Mucosa of stomach (tissue), 1 donor: ENCODE data around the gene SLC25A26.
"Not testable (repeated sequence)": the region's sequence is repeated elsewhere in the genome, so short reads cannot be mapped to it uniquely, and the experiment has no call there.

Experiments
- H3K27me3 ChIP-seq: one replicate; pipeline ENCODE4 v1.7.0; 2013; ENCODE audit warnings: mild to moderate bottlenecking, low read length; ENCODE audit not compliant: control insufficient read depth, insufficient read depth
- H3K36me3 ChIP-seq: one replicate; pipeline ENCODE4 v1.7.0; 2013; ENCODE audit warnings: low read length; ENCODE audit not compliant: control insufficient read depth, insufficient read depth
- H3K4me1 ChIP-seq: one replicate; pipeline ENCODE4 v1.7.0; 2013; ENCODE audit warnings: mild to moderate bottlenecking, low read length; ENCODE audit not compliant: control insufficient read depth, insufficient read depth
- H3K4me3 ChIP-seq: one replicate; pipeline ENCODE4 v1.7.0; 2013; ENCODE audit warnings: low read length
- H3K9ac ChIP-seq: one replicate; pipeline ENCODE4 v1.7.0; 2013; ENCODE audit warnings: mild to moderate bottlenecking, low read length, moderate library complexity
- H3K9me3 ChIP-seq: one replicate; pipeline ENCODE4 v1.7.0; 2013; ENCODE audit warnings: mild to moderate bottlenecking, low read length, moderate library complexity; ENCODE audit not compliant: control insufficient read depth
- donor health status: Pancreatic carcinoma.

SLC25A26 gene

GRCh38 chr3:66306086-66306485, 85.3 kb downstream of the SLC25A26 start:
- H3K27me3 ChIP-seq, result not testable (repeated sequence)

GRCh38 chr3:66306991-66307390, 86.2 kb downstream of the SLC25A26 start:
- not testable (repeated sequence) for H3K9ac ChIP-seq, H3K27me3 ChIP-seq, H3K36me3 ChIP-seq, H3K9me3 ChIP-seq, H3K4me1 ChIP-seq, H3K4me3 ChIP-seq

More at GRCh38 chr3:66306086-66306485, 85.3 kb downstream of the SLC25A26 start:
- not testable (repeated sequence) for H3K36me3 ChIP-seq, H3K4me1 ChIP-seq, H3K4me3 ChIP-seq, H3K9me3 ChIP-seq, H3K9ac ChIP-seq

GRCh38 chr3:66312039-66312438, 91.2 kb downstream of the SLC25A26 start:
- Histone ChIP-seq H3K4me3 (no peak overlapping the region), H3K9ac (no peak overlapping the region), H3K4me1 (no peaks in the 10 kb centered on the region), H3K27me3 (no peaks in the 10 kb centered on the region), H3K36me3 (no peaks in the 10 kb centered on the region), H3K9me3 (no peaks in the 10 kb centered on the region)

GRCh38 chr3:66314455-66314854, 93.7 kb downstream of the SLC25A26 start:
- H3K9me3 ChIP-seq, result no peaks in the 10 kb centered on the region
- no peaks in the 10 kb centered on the region for H3K36me3 ChIP-seq
- H3K4me1 ChIP-seq, result no peaks in the 10 kb centered on the region
- no peaks in the 10 kb centered on the region for H3K27me3 ChIP-seq
- H3K4me3 ChIP-seq, result no peak overlapping the region
- no peak overlapping the region for H3K9ac ChIP-seq

GRCh38 chr3:66317750-66318376, 97.1 kb downstream of the SLC25A26 start:
- H3K9me3 ChIP-seq, result no peaks in the 10 kb centered on the region
- H3K36me3 ChIP-seq, result no peaks in the 10 kb centered on the region
- no peak overlapping the region for H3K9ac ChIP-seq
- H3K4me1 ChIP-seq, result no peaks in the 10 kb centered on the region
- H3K27me3 ChIP-seq, result no peaks in the 10 kb centered on the region
- no peak overlapping the region for H3K4me3 ChIP-seq

- Histone ChIP-seq H3K27me3 (no peaks in the 10 kb centered on the region), H3K9ac (no peak overlapping the region), H3K4me1 (no peaks in the 10 kb centered on the region), H3K9me3 (no peaks in the 10 kb centered on the region), H3K4me3 (no peak overlapping the region), H3K36me3 (no peaks in the 10 kb centered on the region)
Observed at GRCh38 chr3:66320390-66320789, 99.6 kb downstream of the SLC25A26 start.

- Histone ChIP-seq H3K27me3 (no peaks in the 10 kb centered on the region), H3K36me3 (no peaks in the 10 kb centered on the region), H3K9ac (no peak overlapping the region), H3K4me1 (no peaks in the 10 kb centered on the region), H3K9me3 (no peaks in the 10 kb centered on the region), H3K4me3 (no peak overlapping the region)
Observed at GRCh38 chr3:66322436-66322835, 101.6 kb downstream of the SLC25A26 start.

- H3K4me3 ChIP-seq, result no peak overlapping the region
- H3K27me3 ChIP-seq, result no peaks in the 10 kb centered on the region
- no peak overlapping the region for H3K9ac ChIP-seq
- H3K9me3 ChIP-seq, result no peaks in the 10 kb centered on the region
- H3K4me1 ChIP-seq, result no peaks in the 10 kb centered on the region
- no peaks in the 10 kb centered on the region for H3K36me3 ChIP-seq
Observed at GRCh38 chr3:66326340-66326739, 105.5 kb downstream of the SLC25A26 start.

- Histone ChIP-seq H3K36me3 (no peaks in the 10 kb centered on the region), H3K27me3 (no peaks in the 10 kb centered on the region), H3K9me3 (no peaks in the 10 kb centered on the region), H3K9ac (no peak overlapping the region), H3K4me3 (no peak overlapping the region), H3K4me1 (no peaks in the 10 kb centered on the region)
Observed at GRCh38 chr3:66335671-66336070, 114.9 kb downstream of the SLC25A26 start.

- no peak overlapping the region for H3K9ac ChIP-seq
- no peaks in the 10 kb centered on the region for H3K4me1 ChIP-seq
Observed at GRCh38 chr3:66336333-66336766, 115.5 kb downstream of the SLC25A26 start.

GRCh38 chr3:66338927-66339326, 118.1 kb downstream of the SLC25A26 start:
- no peaks in the 10 kb centered on the region for H3K27me3 ChIP-seq

More at GRCh38 chr3:66336333-66336766, 115.5 kb downstream of the SLC25A26 start:
- Histone ChIP-seq H3K9me3 (no peaks in the 10 kb centered on the region), H3K36me3 (no peaks in the 10 kb centered on the region), H3K4me3 (no peak overlapping the region), H3K27me3 (no peaks in the 10 kb centered on the region)

GRCh38 chr3:66342717-66343356, 122.0 kb downstream of the SLC25A26 start:
- H3K4me3 ChIP-seq, result no peak overlapping the region
- H3K4me1 ChIP-seq, result peaks cover 13% of the 10 kb centered on the region
- H3K9me3 ChIP-seq, result no peaks in the 10 kb centered on the region
- no peaks in the 10 kb centered on the region for H3K27me3 ChIP-seq
- no peak overlapping the region for H3K9ac ChIP-seq
- no peaks in the 10 kb centered on the region for H3K36me3 ChIP-seq

More at GRCh38 chr3:66338927-66339326, 118.1 kb downstream of the SLC25A26 start:
- Histone ChIP-seq H3K9ac (no peak overlapping the region), H3K4me1 (no peaks in the 10 kb centered on the region), H3K4me3 (no peak overlapping the region), H3K36me3 (no peaks in the 10 kb centered on the region), H3K9me3 (no peaks in the 10 kb centered on the region)
